HG03460 (cell line): Measurements from ENCODE around the gene DUS1L.
"Not testable (repeated sequence)": the region's sequence is repeated elsewhere in the genome, so short reads cannot be mapped to it uniquely, and the experiment has no call there.

Source experiments
- ATAC-seq: cut with Tn5 transposase; IDR thresholded peaks from one replicate; pipeline ENCODE4 v1.9.1; 2021; ENCODE audit not compliant: unreplicated experiment

DUS1L gene

GRCh38 chr17:82045936-82046484 lies 19.6 kb downstream of the DUS1L start:
- ATAC-seq: no peak

GRCh38 chr17:82043507-82043906 lies 22.1 kb downstream of the DUS1L start:
- ATAC-seq: no peak

GRCh38 chr17:82042649-82043048 lies 23.0 kb downstream of the DUS1L start:
- ATAC-seq: no peak

- no peak for ATAC-seq
Observed at GRCh38 chr17:82041144-82041814, 24.3 kb downstream of the DUS1L start.

GRCh38 chr17:82039695-82040299 lies 25.8 kb downstream of the DUS1L start:
- no peak for ATAC-seq

GRCh38 chr17:82038796-82039409 lies 26.7 kb downstream of the DUS1L start:
- not testable (repeated sequence) for ATAC-seq

- no peak for ATAC-seq
Observed at GRCh38 chr17:82037889-82038195, 27.8 kb downstream of the DUS1L start.

GRCh38 chr17:82037092-82037888 lies 28.3 kb downstream of the DUS1L start, which contains the start of gene DCXR:
TSS of gene DCXR (minus strand) at chr17:82037697. CDS start at chr17:82037682, 15 bp downstream.
- peak; percentile 81 for ATAC-seq

GRCh38 chr17:82036634-82037091 lies 28.9 kb downstream of the DUS1L start:
- no peak for ATAC-seq

- no peak for ATAC-seq
Observed at GRCh38 chr17:82035956-82036633, 29.5 kb downstream of the DUS1L start.

- no peak for ATAC-seq
Observed at GRCh38 chr17:82035488-82035887, 30.1 kb downstream of the DUS1L start.

- no peak for ATAC-seq
Observed at GRCh38 chr17:82034371-82035011, 31.1 kb downstream of the DUS1L start.

- no peak for ATAC-seq
Observed at GRCh38 chr17:82033359-82034085, 32.1 kb downstream of the DUS1L start.

GRCh38 chr17:82031885-82032627 lies 33.5 kb downstream of the DUS1L start:
- ATAC-seq: no peak

- ATAC-seq: no peak
Observed at GRCh38 chr17:82031303-82031884, 34.2 kb downstream of the DUS1L start, which contains the start of gene RAC3. TSS of gene RAC3 (plus strand) at chr17:82031678. CDS start at chr17:82031762, 84 bp downstream.

- no peak for ATAC-seq
Observed at GRCh38 chr17:82030470-82031302, 34.9 kb downstream of the DUS1L start.

GRCh38 chr17:82029990-82030469 lies 35.6 kb downstream of the DUS1L start:
- no peak for ATAC-seq
